ENCODE data around the gene IL1F10.

IL1F10 gene

DNA sequence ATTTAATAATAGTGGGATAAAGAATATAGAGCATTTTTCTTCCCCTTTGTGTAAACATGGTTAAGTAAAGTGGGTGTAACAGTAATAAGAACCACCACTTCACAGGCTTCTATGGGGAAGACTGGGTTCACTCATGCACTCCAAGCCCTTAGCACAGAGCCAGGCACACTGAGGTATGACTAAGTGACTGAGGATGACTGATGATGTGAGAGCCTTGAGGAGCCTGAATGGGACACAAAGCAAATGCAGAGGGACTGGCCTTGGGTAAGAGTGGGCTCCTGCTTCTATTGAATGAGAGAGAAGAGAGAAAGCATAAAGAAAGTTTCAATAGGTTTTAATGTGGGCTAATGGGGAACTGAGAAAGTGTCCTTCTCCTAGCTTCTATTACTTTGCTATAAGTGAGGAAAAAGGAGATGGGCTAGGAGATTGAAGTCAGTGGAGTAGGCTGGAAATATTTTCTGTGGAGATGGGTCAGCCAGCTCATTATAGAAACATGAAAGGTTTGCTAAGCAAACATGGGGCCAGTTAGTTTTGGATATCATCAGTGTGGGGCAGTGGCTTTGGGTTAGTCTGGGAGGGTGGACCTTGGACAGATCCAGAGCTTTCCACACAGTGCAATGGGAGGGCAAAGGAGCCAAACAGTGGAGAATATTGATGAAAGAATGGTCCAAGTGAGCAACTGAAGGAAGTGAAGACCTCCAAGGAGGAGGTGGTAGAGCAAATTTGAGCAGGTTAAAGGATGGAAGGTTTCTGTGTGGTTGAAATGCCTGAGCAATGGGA is 20.6 kb downstream of the IL1F10 start:
- Histone ChIP-seq H3K27ac (ENCODE audit: poor library complexity, severe bottlenecking) (no peak overlapping the region), H3K4me3 (ENCODE audit: severe bottlenecking) (no peak overlapping the region), H3K4me1 (ENCODE audit: insufficient read depth, poor library complexity, severe bottlenecking) (peaks cover 8% of the 10 kb centered on the region), H3K36me3 (ENCODE audit: low read depth) (no peaks in the 10 kb centered on the region), H3K9me3 (ENCODE audit: severe bottlenecking) (no peaks in the 10 kb centered on the region), H3K27me3 (ENCODE audit: insufficient read depth, poor library complexity, severe bottlenecking) (no peaks in the 10 kb centered on the region)
- TF ChIP-seq, protein P1, sequence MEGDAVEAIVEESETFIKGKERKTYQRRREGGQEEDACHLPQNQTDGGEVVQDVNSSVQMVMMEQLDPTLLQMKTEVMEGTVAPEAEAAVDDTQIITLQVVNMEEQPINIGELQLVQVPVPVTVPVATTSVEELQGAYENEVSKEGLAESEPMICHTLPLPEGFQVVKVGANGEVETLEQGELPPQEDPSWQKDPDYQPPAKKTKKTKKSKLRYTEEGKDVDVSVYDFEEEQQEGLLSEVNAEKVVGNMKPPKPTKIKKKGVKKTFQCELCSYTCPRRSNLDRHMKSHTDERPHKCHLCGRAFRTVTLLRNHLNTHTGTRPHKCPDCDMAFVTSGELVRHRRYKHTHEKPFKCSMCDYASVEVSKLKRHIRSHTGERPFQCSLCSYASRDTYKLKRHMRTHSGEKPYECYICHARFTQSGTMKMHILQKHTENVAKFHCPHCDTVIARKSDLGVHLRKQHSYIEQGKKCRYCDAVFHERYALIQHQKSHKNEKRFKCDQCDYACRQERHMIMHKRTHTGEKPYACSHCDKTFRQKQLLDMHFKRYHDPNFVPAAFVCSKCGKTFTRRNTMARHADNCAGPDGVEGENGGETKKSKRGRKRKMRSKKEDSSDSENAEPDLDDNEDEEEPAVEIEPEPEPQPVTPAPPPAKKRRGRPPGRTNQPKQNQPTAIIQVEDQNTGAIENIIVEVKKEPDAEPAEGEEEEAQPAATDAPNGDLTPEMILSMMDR (IDR thresholded peaks at IDR 0.05; ENCODE audit: poor library complexity, severe bottlenecking): no peak
- DNase-seq (ENCODE audit: low spot score) (no peak), ATAC-seq (ENCODE audit: low read depth) (no peak)

DNA sequence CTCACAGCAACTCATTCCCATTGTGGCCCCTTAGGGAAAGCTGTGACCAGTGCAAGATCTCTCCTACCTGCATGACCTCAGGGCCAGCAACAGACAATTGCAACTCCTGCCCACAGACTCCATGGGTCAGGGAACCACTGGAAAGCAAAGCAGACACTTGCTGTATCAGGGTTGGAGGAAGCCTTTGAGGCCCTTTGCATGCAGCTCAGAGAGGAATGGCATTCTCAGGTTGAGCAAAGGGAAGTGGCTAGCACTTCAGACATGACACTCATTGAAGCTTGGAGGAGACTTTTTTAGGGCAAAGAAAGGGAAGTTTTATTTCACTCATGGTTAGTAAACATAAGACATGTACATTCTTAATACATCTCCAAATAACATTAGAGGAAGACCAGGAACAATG is 22.1 kb downstream of the IL1F10 start:
- no peak overlapping the region for H3K4me3 ChIP-seq (ENCODE audit: severe bottlenecking)
- ATAC-seq (ENCODE audit: low read depth): no peak
- H3K27me3 ChIP-seq (ENCODE audit: insufficient read depth, poor library complexity, severe bottlenecking): no peaks in the 10 kb centered on the region
- H3K36me3 ChIP-seq (ENCODE audit: low read depth): no peaks in the 10 kb centered on the region
- H3K27ac ChIP-seq (ENCODE audit: poor library complexity, severe bottlenecking): no peak overlapping the region
- H3K4me1 ChIP-seq (ENCODE audit: insufficient read depth, poor library complexity, severe bottlenecking): peaks cover 8% of the 10 kb centered on the region
- DNase-seq (ENCODE audit: low spot score): no peak
- TF ChIP-seq, protein P1 (IDR thresholded peaks at IDR 0.05; ENCODE audit: poor library complexity, severe bottlenecking): no peak
- H3K9me3 ChIP-seq (ENCODE audit: severe bottlenecking): no peaks in the 10 kb centered on the region

DNA sequence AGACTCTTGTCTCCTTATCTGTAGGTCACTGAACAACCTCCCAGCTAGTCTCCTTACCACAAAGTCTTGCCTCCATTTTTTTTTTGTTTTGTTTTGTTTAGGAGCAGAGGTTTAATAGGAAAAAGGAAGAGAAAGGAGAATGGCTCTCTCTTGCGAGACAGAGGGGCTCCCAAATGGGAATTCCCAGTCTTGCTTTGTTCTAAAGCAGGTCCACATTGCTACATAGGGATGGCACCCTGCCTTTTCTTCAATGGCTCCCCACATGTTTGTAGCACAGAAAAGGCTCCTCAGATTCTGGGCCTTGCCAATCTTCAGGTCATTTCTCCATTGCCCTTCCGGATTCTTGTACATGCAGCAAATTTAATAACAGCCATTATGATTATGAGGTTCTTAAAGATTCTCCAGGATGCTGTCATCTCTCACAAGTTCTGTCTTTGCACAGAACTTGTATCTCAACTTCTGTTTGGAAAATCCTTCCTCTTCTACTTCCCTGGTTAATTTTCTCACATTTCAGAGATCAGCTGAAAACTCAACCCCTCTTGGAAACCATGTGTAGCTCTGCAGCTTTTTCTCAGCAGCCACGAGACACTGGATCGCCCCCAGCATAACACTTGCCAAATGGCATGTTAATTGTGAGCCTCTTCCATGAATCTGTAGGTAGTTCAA is 23.6 kb downstream of the IL1F10 start:
- Histone ChIP-seq H3K4me3 (ENCODE audit: severe bottlenecking) (no peak overlapping the region), H3K36me3 (ENCODE audit: low read depth) (no peaks in the 10 kb centered on the region), H3K9me3 (ENCODE audit: severe bottlenecking) (no peaks in the 10 kb centered on the region), H3K4me1 (ENCODE audit: insufficient read depth, poor library complexity, severe bottlenecking) (no peaks in the 10 kb centered on the region), H3K27me3 (ENCODE audit: insufficient read depth, poor library complexity, severe bottlenecking) (no peaks in the 10 kb centered on the region), H3K27ac (ENCODE audit: poor library complexity, severe bottlenecking) (no peak overlapping the region)
- DNase-seq (ENCODE audit: low spot score) (no peak), ATAC-seq (ENCODE audit: low read depth) (no peak)
- TF ChIP-seq, protein P1 (IDR thresholded peaks at IDR 0.05; ENCODE audit: poor library complexity, severe bottlenecking): no peak

DNA sequence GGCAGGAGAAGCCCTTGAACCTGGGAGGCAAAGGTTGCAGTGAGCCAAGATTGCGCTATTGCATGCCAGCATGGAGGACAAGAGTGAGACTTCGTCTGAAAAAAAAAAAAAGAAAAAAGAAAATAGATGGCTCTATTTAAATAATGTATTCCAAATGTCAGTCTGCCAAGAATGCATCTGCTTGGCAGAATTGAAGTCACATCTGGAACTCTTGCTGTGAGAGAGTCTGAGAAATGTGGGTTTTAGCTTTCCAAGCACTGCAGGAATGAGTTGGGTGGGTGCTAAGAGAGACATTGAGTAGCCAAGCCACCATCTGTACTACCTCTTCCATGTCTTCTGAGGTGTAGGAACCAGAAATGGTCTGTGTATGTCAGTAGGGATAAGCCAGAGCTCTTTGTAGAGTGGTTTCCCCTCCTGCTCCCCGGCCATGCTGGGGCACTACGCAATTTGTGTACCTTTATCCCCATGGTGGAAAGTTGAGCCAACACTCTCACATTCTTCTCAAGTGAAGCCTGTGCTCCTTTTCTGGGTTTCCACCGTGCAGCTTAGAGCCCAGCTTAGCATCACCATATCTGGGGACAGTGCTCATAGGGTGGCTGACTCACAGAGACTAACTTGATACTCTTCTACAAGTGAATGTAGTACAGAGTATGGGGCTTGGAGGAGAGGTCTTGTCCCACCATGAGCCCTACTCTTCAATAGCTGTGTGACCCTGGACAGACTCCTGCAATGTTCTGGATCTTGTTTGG is 25.3 kb downstream of the IL1F10 start:
- ATAC-seq (ENCODE audit: low read depth) (no peak), DNase-seq (ENCODE audit: low spot score) (no peak)
- H3K36me3 ChIP-seq (ENCODE audit: low read depth): no peaks in the 10 kb centered on the region
- H3K4me3 ChIP-seq (ENCODE audit: severe bottlenecking): no peak overlapping the region
- H3K27me3 ChIP-seq (ENCODE audit: insufficient read depth, poor library complexity, severe bottlenecking): no peaks in the 10 kb centered on the region
- H3K9me3 ChIP-seq (ENCODE audit: severe bottlenecking): no peaks in the 10 kb centered on the region
- TF ChIP-seq, protein P1 (IDR thresholded peaks at IDR 0.05; ENCODE audit: poor library complexity, severe bottlenecking): no peak
- H3K27ac ChIP-seq (ENCODE audit: poor library complexity, severe bottlenecking): no peak overlapping the region
- no peaks in the 10 kb centered on the region for H3K4me1 ChIP-seq (ENCODE audit: insufficient read depth, poor library complexity, severe bottlenecking)
